SK-N-MC (cell line): ENCODE data around the gene KLB.

Experiments
- EZH2 ChIP-seq: fragments of 200-600 bp; sonication (generic); IDR thresholded peaks from one replicate; pipeline ENCODE4 v1.6.1; 2017; ENCODE audit warnings: antibody characterized with exemption
- FOXP2 ChIP-seq: optimal IDR thresholded peaks from 2 replicates; pipeline ENCODE3; 2011; ENCODE audit warnings: mild to moderate bottlenecking, moderate library complexity; ENCODE audit not compliant: insufficient read depth; ENCODE audit errors: extremely low read length, control extremely low read depth
- POLR2AphosphoS5 ChIP-seq: IDR thresholded peaks from 2 replicates; pipeline ENCODE4 v1.6.1; 2012; ENCODE audit warnings: mild to moderate bottlenecking, low read depth, low read length, borderline replicate concordance

DNA sequence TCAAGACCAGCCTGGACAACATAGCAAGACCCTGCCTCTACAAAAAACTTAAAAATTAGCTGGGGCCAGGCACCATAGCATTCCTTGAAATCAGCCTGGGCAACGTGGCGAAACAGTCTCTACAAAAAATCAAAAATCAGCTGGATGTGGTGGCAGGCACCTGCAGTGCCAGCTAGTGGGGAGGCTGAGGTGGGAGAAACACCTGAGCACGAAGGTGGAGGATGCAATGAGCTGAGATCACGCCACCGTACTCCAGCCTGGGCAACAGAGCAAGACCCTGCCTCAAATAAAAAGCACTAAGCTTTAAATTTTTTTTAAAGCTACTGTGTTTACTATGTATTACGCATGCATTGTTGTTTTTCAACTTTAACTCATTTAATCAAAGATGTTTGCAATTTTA is 48.8 kb downstream of the KLB start:
- TF ChIP-seq POLR2AphosphoS5 = no peak; the same call in 1 of the 2 replicates
- no peak for TF ChIP-seq EZH2
- no peak for TF ChIP-seq FOXP2
